ENCODE data around the gene SLC9C1.
A peak's percentile ranks its signal among the peaks of the same experiment; 100 is the strongest.

SLC9C1 gene

DNA sequence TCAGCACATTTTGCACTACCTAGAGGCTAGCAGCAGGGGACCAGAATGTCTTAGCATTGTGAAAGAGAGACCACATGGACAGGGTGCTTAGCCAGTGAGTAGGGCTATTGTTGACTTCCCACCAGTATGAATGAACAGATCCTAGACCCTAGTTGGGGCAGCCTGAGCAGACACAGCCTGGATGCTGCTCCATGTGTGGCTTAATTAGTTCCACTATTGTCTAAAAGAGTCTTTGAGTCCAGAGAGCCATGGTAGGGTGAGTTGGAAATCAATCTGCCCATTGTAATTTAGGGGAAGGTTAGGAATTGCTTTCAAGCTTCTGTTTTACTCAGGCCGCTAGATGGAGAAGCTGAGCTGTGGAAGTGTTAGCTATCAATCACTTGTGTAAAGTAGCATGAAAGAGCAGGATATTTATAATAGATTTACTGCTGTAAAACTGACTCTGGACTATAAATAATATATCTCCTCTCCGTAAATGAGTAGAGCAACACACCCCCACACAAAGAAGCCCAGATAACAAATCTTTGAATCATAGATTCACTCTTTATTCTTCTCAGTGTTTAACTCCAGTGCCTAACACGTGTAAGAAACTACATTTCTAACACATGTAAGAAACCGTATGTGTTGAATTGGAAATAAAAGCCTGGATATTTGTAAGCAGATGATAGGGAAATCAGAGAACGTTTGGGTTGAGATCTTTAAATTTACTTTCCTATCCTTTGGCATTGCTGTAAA lies 156.9 kb downstream of the SLC9C1 start:
- DNase-seq: peak; percentile 40
- in situ Hi-C loops (cut with MboI; ENCODE audit: low pct_unique_long_range_greater_than_20kb, low sequenced_read_pairs): loop anchor here (25.0 kb wide), 1 partner anchor 375 kb away; no protein-coding TSS in a partner anchor

DNA sequence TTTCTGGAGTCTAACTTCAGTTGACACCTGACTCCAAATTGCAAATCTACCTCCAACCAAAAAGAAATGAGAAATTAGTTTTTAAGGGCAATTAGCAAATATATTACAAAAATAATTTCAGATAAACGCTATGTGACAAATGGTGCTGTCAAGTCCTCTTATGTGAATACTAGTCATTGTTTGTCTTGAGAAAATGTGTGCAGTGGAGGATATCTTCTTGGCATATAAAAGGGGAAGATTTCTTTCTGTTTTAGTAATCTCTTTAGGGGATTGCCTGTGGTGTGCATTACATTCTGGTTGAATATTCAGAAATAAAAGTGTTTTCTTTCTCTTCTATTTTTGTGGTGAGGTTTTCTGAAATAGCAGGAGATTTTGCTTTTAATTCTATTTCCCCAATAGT lies 158.0 kb downstream of the SLC9C1 start:
- DNase-seq: no peak
- in situ Hi-C loops (cut with MboI; ENCODE audit: low pct_unique_long_range_greater_than_20kb, low sequenced_read_pairs): loop anchor here (25.0 kb wide), 1 partner anchor 376 kb away; no protein-coding TSS in a partner anchor

DNA sequence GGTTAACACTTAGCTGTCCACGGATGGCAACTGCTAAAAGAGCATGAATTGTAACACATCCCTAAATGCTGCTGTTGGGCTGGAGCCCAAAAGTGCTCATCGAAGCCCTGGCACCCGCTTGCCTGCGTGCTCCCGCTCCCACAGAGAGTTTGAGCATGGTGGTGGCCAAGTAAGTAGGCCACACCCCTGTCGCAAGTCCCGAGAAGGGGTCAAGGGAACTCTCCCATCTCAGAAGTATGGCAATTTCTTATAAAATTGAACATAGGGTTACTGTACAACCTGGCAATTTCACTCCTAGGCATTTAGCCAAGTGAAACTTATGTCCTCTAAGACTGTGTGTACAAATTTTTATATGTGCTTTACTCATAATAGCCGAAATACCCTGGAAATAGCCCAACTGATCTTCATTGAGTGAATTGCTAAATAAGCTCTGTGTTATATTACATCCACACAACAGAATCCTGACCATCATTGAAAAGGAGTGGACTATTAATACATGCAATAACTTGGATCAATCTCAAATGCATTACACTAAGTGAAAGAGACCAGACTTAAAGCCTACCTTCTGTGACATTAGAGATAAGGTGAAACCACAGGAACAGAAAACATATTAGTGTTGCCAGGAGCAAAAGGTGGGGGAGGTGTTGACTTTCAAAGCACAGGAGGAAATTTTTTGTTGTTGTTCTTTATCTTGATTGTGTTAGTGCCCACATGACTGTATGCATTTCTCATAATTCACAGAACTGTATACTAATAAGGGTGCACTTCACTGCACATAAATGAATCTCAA lies 159.5 kb downstream of the SLC9C1 start:
- no peak for DNase-seq
- in situ Hi-C loops (cut with MboI; ENCODE audit: low pct_unique_long_range_greater_than_20kb, low sequenced_read_pairs): loop anchor here (25.0 kb wide), 1 partner anchor 378 kb away; no protein-coding TSS in a partner anchor

DNA sequence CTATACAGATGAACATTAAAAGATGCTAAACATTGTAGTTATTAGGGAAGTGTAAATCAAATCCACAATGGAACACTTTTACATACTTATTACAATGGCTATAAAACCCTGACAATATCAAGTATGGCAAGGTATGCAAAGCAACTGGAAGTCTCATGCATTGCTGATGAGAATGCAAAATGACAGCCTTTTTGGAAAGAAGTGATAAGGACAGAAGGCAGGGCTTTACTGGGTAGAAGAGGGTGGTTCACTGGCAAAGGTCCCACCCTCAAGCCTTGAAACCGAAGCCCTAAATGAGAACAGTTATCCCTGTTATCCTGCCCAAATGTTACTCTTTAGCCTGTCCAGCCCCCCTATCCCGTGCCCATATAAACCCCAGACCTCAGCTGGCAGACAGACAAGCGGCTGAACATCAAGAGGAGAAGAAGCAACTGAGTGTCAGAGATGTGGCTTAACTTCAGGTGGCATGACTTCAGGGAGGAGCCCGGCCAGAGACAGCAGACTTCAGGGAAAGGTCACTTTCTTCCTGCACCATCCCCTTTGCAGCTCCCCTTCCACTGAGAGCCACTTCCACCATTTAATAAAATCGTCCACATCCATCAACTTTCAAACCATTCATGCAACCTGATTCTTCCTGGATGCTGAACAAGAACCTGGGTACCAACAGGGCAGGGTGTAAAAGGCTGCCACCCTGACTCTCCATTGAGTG lies 160.2 kb downstream of the SLC9C1 start:
- no peak for DNase-seq

DNA sequence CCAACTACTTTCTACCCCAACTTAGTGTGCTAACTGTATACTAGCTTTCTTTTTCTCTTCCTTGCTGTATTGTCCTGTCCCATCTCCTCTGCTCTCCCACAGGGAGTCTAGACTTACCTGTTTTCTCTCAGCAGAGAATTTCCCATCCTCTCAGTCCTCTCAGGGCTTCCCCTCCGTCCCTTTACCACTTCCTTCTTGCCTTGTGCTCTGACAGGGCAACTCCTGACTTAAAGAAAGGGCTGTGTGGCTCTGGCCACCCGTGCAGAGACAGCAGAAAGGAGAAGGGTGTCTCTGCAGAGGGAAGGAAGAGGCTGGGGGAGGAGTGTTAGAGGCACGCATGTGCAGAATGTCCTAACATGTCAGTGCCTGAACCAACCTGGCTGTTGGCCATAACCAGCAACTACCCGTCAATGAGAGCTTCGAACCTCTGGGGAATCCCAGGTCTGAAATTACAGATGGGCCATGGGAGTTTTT lies 161.0 kb downstream of the SLC9C1 start, which contains the start of gene GCSAM:
TSS of gene GCSAM (minus strand) at position 274 of the 474 bp plus-strand sequence. CDS start at position 146, 128 bp downstream.
- peak; percentile 69 for DNase-seq
- in situ Hi-C loops (cut with MboI; ENCODE audit: low pct_unique_long_range_greater_than_20kb, low sequenced_read_pairs): loop anchor here (25.0 kb wide), 1 partner anchor 379 kb away; no protein-coding TSS in a partner anchor

More for the DNA sequence above, 160.2 kb downstream of the SLC9C1 start:
- in situ Hi-C loops (cut with MboI; ENCODE audit: low pct_unique_long_range_greater_than_20kb, low sequenced_read_pairs): loop anchor here (25.0 kb wide), 1 partner anchor 379 kb away; no protein-coding TSS in a partner anchor

DNA sequence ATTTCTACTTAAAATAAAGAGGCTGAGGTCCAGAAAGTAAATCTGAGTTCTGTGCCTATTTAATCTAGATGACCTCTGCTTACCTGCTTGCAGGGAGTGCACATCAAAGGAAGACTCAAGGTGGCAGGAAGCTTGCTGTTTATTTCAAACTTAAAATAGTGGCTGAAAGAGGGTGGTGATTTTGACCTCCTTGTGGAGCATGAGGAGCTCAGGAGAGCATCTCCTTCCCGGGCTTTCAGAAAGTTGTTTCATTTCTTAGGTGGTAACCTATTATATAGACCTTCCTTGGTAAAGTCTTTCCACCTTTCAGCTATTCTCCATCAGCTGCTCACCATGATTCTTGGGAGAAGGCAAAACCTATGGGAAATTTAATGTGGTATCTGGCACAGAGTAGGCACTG lies 161.5 kb downstream of the SLC9C1 start:
- DNase-seq: no peak
- in situ Hi-C loops (cut with MboI; ENCODE audit: low pct_unique_long_range_greater_than_20kb, low sequenced_read_pairs): loop anchor here (25.0 kb wide), 1 partner anchor 380 kb away; no protein-coding TSS in a partner anchor

DNA sequence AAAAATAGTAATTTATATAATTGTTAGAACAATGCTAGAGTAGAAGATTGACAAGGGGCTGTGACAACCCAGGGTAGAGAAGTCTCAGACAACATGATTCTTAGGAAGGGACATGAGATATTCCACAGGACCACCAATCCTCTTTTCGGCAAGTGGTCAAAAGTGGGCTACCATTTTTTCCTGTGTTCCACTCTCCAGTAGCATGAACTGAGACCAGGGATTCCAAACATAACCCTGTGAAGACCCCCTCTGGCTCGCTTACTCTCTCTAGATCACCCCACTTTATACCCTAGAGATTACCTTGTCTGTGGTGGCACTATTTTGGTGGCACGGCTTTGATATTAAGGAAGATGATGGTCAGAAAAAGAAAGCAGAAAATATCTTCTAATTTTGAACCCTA lies 161.9 kb downstream of the SLC9C1 start:
- in situ Hi-C loops (cut with MboI; ENCODE audit: low pct_unique_long_range_greater_than_20kb, low sequenced_read_pairs): loop anchor here (25.0 kb wide), 1 partner anchor 380 kb away; no protein-coding TSS in a partner anchor
- no peak for DNase-seq

DNA sequence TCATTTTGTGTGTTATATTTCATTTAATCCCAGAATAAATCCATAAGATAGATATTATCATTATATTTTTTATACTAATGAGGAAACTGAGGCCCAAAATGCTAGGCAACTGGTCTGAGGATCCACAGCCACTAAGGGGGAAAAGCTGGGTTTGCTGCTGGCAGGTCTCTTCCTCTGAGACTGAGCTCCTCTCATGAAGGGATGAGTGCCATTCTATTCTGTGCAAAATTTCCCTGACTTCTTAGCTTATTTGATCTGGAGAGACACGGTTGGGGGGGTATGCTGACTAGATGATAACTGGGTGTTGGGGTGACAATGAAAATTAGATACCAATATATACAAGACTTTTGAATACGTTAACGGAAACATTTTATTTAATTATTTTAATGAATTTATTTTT lies 162.9 kb downstream of the SLC9C1 start:
- no peak for DNase-seq
- in situ Hi-C loops (cut with MboI; ENCODE audit: low pct_unique_long_range_greater_than_20kb, low sequenced_read_pairs): loop anchor here (25.0 kb wide), 1 partner anchor 381 kb away; no protein-coding TSS in a partner anchor

DNA sequence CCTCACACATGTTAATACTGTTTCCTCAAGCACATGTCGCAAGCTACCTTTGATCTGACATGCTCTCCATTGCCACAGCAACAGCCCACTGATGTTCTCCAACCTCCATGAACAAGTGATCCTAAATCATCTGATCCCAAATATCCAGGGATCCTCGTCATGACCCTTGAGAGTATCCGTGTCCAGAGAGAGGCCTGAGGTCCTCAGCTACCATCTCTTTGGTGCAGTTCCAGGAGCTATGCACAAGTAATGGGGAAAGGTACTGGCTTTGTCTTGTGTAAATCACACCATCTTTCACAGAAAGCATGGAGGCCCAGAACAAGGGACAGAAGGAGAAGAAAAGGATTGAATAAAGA lies 163.4 kb downstream of the SLC9C1 start:
- in situ Hi-C loops (cut with MboI; ENCODE audit: low pct_unique_long_range_greater_than_20kb, low sequenced_read_pairs): loop anchor here (25.0 kb wide), 1 partner anchor 382 kb away; no protein-coding TSS in a partner anchor
- no peak for DNase-seq

DNA sequence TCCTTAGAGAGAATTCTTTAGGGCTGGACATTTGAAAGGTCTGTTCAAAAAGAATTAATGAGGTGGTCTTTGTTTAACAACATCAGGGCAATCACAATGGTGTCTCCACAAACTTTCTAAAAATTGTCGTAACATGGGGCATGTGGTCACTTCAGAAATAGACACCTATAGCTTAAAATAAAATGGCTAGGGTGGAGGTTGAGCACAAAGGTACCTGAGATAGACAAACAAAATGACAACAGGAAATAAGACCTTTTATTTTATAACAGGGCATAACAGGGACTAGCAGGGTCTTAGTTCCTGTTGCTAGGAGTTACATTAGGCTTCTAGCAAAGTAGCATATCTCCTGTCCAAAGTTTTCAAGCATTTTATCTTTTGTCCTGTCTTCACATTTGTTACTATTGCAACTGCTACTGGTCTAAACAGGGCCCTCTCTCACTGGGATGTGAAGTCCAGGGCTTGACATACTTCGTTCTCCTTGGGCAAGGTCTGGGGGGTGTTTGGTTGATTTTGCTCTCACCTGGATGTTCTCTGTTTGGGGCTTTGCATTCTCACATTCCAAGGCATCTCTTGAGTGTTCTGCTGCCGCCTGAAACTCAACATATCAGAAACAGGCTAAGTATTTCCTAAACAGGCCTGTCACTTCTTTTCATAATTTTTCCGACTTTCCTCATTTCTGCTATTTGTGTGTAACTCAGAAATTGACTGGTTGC lies 163.9 kb downstream of the SLC9C1 start:
- in situ Hi-C loops (cut with MboI; ENCODE audit: low pct_unique_long_range_greater_than_20kb, low sequenced_read_pairs): loop anchor here (25.0 kb wide), 1 partner anchor 382 kb away; no protein-coding TSS in a partner anchor

DNA sequence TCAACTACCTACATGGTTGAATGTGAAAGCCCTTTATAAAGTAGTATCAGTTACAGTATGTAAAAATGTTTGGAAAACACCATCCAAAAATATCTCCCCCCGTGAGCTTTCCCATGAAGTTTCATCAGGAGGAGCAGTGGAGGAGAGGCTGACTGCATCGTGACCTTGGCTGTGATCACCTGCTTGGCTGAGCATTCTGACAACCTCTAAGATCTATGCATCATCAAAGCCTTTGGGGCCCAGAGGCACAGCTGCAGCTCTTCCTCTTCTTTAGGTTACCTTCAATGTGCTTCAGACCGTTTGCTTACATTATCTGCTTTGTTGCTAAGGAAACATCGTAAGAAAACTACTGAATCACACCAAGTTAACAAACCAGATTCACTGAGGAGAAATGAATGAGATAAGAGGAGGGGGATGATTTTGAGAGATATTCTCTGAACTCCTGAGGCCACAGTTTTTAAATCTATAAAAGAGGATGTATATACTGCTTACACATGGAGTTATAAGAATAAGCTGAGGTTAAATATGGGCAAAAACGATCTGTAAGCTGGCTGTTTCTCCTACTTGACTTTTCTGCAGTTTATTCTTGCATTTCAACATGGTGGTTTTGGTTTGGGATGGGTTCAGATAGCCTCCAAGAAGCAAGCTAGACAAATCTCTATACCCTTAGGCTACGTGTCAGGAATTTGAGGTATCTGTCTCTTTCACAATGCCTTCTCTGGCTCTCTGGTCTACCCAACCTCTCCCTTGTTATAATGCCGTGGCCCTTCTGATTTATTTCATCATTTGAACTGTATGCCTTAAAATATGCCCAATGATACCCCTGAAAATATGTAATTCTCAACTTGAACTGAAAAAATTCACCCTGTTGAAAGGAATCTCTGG lies 164.9 kb downstream of the SLC9C1 start:
- in situ Hi-C loops (cut with MboI; ENCODE audit: low pct_unique_long_range_greater_than_20kb, low sequenced_read_pairs): loop anchor here (25.0 kb wide), 1 partner anchor 383 kb away; no protein-coding TSS in a partner anchor

More for the DNA sequence above, 163.9 kb downstream of the SLC9C1 start:
- DNase-seq: no peak

DNA sequence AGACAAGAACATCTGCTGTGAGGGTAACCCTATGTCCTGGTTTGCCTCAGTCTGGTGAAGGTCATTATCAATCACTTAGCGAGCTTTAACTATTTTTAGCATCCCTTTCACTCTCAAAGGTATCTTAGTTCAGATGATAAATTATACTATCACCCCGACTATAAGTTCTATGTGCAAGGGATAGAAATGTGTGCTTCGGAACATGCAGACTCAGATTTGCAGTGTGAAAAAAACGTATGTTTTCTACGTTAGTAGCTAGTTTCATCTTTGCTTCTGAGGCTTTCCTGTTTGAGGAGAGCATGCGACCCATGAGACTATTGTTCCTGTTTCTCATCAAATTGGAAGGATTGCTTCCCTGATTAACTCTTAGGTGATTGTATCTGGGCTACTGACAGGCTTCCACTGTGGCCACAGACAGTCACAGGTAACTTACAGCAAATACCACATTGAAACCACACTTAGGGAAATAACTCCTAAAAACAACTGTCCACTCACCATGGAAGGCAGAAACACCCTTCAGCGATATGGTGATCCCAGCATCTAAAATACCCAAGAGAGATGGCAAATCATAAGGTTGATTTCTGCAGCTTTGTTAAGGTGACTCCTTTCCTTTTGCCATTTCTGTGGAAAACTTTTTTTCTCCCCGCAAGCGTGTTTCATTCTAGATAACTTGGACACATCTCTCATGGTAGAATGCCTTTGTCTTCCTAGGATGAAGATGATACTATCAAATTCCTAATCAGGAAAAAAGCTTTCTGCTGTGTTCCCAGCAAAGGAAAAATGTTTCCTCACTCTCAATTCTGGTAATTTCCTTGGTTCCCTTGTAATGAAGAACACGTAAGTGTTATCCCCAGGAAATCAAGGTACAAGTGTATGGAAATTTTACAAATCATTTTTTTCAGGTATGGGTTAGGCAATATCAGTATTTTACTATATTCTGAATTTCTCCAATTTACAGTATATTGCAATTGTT lies 166.2 kb downstream of the SLC9C1 start:
- in situ Hi-C loops (cut with MboI; ENCODE audit: low pct_unique_long_range_greater_than_20kb, low sequenced_read_pairs): loop anchor here (25.0 kb wide), 1 partner anchor 384 kb away; no protein-coding TSS in a partner anchor
- no peak for DNase-seq

More for the DNA sequence above, 164.9 kb downstream of the SLC9C1 start:
- DNase-seq: peak; percentile 20

DNA sequence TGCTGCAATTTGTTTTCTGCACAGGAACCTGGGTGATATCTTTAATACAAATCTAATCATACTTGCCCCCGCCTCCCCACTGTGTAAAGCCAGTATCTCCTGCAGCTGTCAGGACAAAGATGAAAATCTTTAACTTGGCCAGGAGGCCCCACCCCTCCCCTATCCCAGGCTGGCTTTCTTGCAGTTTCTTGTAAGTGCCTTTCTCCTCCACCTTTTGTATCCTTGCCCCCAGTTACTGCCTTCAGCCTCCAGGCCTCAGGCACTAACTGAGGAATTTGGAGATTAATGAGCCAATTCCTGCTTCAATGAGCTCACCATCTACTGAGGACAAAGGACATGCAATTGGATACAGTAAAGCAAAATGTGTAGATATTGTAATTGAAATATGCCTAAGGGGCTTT lies 167.5 kb downstream of the SLC9C1 start:
- DNase-seq: no peak
- in situ Hi-C loops (cut with MboI; ENCODE audit: low pct_unique_long_range_greater_than_20kb, low sequenced_read_pairs): loop anchor here (25.0 kb wide), 1 partner anchor 386 kb away; no protein-coding TSS in a partner anchor

DNA sequence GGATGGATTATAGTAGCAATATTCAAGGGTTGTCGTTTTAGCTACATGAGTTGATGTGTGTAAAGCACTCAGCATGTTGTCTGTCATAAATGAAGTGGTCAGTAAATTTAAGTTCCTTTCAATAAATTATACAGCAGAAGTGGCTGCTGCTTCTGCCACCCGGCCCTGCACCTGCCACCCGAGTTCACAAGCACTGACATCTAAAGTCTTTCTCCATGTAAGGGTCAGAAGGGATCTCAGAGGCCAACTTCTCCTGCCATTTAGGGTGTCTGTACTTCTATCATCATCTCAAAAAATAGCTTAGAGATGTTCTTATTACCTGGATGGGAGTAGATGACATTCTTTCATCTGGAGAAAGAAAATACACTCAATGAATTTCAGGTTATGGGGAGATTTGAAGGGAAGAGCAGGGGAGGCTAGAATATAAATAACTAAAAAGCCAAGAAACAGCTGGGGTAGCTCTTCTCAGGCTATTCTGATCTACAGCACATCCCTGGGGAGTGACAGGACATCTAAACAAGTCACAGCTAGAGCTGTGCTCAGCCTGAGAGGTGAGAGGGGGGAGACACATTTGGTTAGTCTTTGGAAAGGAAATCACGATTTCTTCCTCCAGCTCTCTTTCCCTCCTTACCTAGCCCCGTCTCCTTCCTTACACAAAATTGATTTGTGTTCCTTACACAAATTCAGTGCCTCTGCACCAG lies 169.0 kb downstream of the SLC9C1 start:
- no peak for DNase-seq
- in situ Hi-C loops (cut with MboI; ENCODE audit: low pct_unique_long_range_greater_than_20kb, low sequenced_read_pairs): loop anchor here (25.0 kb wide), 1 partner anchor 387 kb away; no protein-coding TSS in a partner anchor

DNA sequence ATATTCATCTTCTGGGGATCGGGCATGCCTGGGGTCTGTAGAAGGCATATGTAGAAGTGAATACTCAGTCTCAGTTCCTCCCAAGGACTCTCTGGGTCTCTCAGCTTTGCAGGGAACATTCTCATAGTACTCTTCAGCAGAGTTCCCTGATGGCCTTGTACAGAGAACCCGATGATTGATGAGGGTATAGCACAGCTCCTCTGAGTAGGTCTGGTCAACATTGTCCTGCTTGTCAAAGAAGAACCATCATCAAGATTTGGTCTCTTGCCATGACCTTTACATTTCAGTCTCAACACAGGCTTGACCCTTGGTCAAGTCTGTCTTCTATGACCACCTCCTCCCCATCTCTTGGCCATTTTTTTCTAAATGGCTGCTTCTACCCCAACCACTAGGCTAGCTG lies 170.5 kb downstream of the SLC9C1 start:
- in situ Hi-C loops (cut with MboI; ENCODE audit: low pct_unique_long_range_greater_than_20kb, low sequenced_read_pairs): no loop called here
- no peak for DNase-seq

All from KBM-7 (cell line).